Activated CD4-positive, alpha-beta T cell treated with anti-CD3 and anti-CD28 coated beads, Interleukin-2, Interleukin-6, amounts not matched to agents 100 ng/mL and 50 ng/mL, durations not matched to agents 16 hours and 8 hours (primary cell): ENCODE results near the gene TMOD3.
"Not testable (repeated sequence)": the region's sequence is repeated elsewhere in the genome, so short reads cannot be mapped to it uniquely, and the experiment has no call there.

Experiments
- DNase-seq: peaks from one replicate; pipeline ENCODE4 v3.0.0-alpha.2; 2020

TMOD3 gene

DNA sequence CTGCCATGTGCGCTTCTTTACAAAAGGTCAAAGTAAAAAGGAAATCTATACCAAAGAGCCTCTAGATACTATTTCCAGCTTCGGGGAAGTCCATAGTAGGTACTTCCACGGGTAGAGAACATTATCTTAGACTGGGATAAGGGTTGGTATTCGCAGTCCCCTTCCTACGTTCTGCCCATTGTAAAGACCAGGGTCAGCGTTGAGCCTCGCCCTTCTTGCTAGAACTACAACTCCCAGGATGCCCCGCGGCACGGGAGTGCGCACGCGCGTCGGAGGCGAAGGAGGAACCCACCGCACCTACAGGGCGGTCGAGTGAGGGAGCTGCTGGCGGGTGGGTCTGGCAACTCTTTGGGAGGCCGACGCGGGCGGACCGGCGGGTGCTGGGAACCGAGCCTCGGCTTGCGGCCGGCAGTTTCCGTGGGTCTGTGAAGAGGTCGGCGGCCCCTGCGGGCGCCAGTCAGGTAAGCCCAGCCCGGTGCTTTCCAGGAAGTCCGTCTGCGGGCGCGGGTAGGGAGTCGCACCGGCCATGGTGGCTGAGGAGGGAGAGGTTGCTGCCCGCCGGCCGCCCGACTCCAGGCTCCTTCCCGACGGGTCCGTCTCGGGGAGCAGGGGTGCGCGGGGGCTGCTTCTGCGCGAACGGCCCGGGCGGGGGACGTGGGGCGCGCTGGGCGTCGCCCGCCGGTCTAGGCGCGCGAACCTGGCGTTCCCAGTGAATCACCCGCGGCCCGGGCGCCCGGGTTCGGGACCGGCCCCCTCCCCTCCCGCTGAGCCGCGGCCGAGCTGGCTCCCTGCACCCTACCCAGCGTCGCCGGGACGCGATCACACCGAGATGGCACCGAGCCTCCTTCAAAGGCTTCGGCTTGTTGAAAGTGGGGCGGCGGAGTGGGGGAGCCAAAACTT lies at the start of gene TMOD3:
TSS of gene TMOD3 (plus strand) at position 278 of the 900 bp plus-strand sequence. CDS start 33,232 bp downstream, outside the sequence.
- peak; percentile 96 for DNase-seq

DNA sequence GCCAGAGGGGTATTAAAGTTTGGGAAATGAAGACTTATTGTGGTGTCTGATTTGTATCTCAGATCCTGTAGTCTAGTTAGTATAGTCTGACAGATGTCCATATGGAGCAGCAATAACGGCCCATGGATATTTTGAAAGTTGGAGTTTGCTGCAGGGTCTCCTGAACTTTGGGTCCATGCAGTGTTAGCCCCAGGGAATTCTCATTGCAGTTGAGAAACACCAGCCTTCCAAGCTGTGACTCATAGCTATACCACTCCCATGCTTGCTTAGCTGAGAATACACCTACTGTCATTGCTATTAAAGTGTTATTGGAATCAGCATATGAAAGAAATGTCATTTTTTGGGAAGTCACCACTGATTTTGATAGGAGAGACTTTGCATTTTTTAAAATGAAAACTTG lies 48.8 kb upstream of the TMOD3 start:
- no peak for DNase-seq

DNA sequence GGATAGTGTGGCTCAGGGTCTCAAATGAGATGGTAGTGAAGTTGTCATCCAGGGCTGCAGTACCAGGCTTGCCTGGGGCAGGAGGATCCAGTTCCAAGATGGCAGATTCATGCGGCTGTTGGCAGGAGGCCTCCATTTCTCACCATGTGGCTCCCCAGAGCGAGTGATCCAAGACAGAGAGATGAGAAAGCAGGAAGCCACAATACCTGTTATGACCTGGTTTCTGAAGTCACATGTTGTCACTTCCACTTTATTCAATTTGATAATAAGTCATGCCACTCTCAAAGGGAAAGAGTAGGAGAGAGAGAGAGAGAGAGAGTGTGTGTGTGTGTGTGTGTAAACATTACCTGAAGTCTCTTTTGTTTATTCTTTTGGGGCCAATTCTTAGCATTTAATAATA lies 47.9 kb upstream of the TMOD3 start:
- no peak for DNase-seq

DNA sequence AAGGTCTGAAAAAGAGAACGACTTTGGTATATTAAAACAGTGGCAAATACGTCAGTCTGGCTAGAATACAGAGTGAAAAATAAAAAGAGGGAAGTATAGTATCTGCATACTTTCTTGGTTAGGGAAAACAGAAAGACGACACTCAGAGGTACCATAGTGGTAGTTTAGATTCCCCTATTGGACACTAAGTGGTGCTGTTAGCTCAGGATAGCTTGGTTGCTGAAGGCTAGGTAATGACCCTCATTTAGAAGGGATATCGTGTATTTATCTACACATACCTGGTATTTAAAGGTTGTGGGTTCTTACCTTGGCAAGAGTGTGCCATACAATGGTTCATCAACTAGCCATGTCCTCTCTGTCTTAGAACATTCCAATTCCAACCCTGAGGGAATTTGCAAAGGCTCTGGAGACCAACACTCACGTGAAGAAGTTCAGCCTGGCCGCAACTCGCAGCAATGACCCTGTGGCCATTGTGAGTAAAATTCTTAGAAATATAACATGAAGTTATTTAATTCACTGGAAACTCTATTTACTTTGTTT lies 47.0 kb upstream of the TMOD3 start:
- DNase-seq, result no peak

DNA sequence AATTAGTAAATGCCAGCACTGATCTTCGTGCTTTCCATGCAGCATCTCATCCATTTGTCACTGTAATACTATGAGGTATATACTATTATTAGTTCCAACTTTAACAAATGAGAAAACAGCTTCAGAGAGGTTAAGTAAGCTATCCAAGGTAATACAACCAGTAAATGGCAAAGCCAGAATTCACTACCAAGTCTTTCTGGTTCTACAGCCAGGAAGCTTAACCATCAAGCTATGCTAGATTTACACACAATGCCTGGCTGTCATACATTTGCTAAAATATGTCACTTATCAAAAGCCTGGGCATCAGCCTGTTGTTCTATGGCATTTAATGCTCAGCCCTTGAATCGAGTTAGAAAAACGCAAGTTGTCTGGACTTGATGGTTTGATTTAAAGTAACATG lies 45.5 kb upstream of the TMOD3 start:
- no peak for DNase-seq

DNA sequence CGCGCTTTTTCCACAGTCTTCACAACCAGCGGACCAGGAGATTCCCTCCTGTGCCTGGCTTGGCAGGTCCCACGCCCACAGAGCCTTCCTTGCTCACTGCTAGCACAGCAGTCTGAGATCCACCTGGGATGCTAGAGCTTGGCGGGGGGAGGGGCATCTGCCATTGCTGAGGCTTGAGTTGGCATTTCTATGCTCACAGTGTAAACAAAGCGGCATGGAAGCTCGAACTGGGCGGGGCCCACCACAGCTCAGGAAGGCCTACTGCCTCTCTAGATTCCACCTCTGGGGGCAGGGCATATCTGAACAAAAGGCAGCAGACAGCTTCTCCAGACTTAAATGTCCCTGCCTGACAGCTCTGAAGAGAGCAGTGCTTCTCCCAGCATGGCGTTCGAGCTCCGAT lies 42.3 kb upstream of the TMOD3 start:
- DNase-seq, result not testable (repeated sequence)

DNA sequence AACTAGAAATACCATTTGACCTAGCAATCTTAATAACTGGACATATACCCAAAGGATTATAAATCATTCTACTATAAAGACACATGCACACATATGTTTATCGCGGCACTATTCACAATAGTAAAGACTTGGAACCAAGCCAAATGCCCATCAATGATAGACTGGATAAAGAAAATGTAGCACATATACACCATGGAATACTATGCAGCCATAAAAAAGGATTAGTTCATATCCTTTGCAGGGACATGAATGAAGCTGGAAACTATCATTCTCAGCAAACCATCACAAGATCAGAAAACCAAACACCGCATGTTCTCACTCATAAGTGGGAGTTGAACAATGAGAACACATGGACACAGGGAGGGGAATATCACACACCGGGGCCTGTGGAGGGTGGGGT lies 37.0 kb upstream of the TMOD3 start:
- DNase-seq, result not testable (repeated sequence)

DNA sequence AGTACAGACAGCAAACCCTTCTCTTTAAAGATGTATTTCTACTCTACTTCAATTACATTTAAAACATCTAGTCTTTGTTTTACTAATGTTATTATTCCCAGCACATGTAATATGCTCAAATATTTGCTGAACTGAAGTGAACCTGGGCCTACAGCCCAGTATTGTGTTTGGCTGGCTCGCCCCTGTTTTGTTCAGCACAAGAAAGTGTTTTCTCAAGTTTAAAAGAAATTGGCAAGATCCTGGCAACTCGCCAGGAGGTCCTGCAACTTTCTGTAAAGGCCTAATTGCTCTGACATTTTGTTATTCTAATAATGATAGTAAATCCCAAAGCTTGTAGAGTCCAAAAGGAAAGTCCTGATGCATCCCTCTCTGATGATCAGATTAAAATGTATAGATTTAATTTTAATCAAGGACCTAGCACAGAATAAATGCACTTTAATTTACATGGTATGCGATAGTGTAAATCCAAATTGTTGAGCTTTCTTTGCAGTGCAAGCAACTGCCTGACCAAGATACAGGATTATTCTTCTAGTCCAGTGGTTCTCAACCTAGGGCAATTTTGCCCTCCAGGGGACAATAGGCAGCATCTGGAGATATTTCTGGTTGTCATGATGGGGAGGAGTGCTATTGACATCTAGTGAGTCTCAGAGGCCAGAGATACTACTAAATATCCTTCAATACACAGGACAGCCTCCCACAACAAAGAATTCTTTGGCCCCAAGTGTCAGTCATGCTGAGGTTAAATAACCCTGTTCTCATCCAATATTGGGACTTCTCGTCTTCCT lies 35.7 kb upstream of the TMOD3 start:
- DNase-seq, result no peak

DNA sequence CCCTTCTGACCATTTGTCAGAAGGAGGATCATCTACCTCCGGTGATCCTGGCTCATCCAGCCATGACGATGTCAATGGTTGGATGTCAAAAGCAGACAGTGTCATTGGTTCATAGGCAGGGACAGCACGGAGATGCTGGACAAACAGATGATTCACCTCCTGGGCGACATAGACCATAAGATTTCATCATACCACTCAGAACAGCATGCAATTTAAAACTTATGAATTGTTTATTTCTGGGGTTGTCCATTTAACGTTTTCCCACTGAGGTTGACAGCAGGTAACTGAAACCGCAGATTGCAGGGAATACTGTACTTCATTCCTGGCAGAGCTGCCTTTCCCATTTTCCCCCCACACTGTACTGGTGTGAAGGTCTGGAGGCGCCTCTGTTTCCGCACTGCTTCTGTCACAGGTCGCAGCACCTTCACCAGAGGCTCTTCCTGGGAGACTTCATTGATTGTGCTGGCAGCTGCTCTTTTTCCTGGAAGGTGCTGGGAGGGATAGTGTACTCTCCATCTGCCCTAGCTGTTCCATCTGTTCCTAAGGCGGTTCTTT lies 32.5 kb upstream of the TMOD3 start:
- no peak for DNase-seq

DNA sequence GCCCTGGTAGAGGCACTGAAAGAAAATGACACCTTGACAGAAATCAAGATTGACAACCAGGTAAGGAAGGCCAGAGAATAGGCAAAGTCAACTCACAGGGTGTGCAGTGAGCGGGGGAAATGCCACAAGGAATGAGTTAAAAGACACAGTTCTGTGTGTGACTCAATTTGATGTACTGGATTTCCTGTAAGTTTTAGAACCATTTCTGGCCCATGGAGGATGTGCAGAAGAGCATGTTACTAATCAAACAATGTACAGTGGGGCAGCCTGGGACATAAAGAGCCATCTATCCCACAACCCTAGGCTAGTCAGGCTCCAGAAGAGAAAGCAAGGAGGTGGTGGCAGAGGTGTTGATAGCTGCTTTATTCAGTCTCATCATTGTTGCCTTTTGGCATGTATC lies 31.2 kb upstream of the TMOD3 start:
- DNase-seq, result peak; percentile 6

DNA sequence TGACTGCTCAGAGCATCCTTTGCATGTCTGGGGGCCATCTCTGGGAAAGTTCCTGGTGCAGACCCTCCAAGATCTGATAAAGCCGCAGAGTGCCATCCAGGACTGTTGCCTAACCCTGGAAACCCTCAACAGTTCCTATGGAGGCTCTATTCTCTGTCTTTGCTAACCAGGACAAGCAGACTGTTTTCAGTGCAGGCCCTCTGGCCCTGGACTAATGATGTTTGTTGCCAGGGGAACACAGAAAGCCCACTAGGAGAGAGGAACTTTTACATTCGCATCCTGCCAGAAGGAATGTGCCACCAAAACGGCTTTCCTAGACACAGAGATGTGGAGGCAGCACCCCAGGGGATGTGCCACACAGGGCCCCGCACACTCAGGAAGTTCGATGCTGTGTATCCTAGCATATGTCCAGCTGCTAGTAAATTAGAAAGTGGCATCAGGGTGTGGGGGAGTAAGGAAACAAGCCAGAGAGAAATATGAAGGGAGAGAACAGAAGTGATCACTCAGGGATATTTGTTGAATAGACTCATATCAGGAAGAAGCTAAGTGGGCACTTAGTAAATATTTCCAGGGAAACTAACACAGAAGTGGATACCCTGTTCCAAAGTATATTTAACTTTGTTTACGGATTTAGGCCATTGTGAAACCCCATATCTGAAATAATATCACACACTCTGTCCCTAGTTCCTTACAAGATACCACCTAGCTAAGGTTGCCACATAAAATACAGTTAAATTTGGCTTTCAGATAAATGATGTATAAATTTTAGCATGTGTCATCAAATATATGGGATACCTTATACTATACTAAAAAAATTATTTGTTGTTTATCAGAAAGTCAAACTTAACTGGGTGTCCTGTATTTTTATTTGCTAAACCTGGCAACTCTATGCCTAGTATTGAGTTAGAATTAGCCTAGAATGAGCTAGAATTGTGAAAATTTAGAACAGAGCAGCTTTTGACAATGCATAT lies 29.9 kb upstream of the TMOD3 start:
- no peak for DNase-seq

DNA sequence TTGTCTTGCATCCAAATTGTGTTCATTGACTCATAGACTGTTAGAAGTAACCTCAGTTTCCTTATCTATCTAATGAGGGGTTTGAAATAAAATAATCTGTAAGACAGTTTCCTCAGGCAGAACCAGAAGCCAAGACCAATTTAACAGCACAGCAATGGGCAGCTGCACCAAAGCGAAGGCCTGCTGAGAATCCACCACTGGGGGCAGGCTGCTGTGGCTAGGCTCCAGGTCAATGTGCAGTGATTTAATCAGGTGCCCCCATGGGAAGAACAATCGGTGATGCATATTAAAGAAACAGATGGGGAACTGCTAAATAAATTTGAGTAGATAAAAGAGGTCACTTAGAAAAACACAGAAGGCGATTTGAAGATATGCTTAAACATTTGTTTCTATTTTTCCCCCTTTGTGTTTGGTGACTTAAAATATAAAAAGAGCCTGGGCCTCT lies 28.0 kb upstream of the TMOD3 start:
- peak; percentile 8 for DNase-seq

DNA sequence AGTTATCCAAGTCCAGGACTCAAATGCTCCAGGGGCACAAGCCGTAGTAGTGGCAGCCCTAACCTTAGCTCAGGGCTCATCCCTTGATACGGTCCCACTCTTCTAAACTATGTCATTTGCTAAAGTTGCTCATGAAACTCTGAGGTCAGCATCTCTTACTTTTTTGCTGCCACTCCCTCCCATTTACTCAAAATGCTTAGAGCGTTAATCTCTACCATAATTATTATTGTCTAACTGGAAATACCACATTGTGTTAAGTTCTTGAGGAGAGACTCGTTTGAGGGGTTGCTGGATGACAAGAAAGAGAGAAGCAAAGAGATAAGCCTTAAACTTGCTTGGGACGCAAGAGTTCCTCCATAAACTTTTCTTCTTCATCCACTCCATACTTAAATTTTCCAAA lies 26.9 kb upstream of the TMOD3 start:
- DNase-seq, result no peak

DNA sequence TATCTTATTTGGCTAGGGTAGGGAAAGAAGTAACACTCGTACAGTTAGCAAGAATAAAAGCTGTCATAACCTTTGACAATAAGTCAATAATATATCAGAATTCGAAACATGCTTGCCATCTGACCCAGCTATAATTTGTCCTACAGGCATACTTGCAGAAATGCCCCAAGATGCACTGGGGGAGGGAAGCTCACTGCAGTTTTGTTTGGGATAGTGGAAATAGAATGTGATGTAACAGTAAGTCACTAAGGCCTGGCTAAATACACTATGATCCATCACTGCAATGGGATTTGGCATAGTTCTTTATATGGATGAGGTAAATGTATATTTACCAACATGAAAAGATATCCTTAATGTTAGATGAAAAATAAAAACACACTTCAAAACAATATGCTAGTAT lies 25.5 kb upstream of the TMOD3 start:
- no peak for DNase-seq

DNA sequence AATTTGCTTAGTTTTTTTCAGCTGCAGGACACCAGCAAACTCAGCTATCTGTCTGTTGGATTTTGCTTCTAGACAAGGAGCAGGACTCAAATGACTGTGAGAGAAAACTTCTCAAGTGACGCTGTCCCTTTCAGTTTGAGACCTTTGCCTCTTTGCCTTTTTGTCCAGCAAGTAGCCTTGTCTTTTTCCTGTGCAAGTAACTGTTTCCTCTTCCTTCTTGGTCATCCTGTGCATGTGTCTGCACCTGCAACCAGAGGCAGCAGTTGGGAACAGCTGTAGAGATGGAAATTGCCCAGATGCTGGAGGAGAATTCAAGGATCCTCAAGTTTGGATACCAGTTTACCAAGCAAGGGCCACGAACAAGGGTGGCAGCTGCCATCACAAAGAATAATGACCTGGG lies 23.3 kb upstream of the TMOD3 start:
- DNase-seq, result no peak

DNA sequence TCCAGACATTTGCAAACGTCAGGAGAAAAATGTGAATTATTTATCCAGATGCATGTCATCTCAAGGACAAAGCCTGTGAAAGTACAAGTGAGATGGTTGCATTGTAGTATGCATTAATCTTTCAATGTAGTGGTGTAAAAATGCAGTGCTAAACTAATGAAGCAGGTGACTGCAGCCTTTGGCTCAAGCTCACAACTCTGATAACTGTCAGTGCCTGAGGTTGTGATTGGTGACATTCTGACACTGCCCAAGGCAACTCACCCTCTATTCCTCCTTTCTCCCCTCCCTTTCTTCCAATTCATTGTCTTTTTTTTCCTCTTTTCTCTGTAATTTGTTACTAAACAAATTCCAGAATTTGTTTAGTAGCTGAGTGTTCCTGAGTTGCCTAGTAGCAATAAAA lies 20.0 kb upstream of the TMOD3 start:
- DNase-seq, result no peak

DNA sequence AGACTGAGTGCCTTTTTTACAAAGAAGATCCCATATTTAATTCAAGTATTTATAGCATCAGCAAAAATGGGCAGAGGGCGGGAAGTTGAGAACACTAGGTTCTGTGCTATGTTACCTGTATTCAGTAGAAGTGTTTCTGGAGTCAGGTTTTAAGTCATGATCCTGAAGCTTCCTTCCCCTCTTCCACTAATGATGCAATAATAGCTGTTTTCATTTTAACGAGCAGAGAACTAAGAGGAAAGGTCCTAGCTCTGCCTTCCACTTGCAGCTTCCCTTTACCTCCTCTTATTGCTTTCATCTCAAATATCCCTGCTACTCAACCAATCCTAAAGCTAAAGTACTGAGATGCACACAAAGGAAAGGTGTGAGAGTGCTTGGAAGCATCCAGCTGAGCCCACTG lies 16.9 kb upstream of the TMOD3 start:
- DNase-seq, result no peak

DNA sequence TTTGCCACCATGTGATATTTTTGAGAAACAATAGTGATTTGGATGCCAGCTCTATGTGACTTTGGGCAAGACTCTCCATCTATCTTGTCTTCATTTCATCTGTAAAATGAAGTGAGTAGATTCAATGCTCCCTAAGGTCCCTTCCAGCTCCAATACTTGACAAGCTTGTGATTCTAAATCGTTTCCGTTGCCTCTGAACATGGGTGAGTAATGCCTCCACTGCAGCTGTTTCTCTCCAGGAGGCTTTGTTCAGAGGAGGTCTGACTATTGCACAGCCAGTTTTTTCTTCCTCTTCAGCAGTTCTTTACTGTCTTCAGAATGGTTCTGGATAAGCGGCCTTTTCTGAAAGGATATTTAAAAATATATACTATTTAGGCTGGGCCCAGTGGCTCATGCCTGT lies 14.8 kb upstream of the TMOD3 start:
- no peak for DNase-seq

DNA sequence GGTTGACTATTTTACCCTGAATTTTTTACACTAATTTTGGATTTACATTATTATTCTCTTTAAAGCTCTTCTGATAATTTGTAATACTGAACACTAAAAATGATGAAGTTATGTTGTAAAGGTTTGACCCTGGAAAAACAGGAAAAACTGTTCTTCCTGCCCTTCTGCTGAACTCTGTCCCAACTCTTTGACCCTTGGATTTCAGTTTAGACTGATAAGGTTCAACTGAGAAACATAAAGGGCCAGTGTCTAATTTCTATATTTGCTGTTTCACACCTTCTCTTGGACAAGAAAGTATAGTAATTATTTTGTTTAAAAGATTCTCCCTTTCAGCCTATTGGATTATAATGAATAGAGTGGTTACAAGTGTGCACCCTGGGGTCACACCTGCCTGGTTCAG lies 12.8 kb upstream of the TMOD3 start:
- DNase-seq, result no peak

DNA sequence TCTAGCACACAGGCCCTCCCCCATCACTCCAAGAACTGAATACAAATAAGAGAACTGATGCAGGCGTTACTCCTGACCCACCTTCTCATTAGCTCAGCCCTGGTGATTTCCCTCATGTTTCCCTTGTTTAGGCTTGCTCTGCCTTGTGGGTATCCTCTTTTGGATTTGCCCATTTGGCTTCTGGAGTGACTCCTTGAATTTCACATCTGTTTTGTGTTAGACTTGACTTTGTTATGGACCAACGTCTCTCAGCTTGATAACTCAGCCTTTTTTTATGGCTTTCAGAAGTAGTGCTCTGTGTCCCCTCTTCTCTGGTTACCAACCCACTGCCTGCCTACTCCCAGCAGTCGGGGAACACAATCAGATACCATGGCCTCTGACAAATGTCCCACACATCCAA lies 11.3 kb upstream of the TMOD3 start:
- no peak for DNase-seq

DNA sequence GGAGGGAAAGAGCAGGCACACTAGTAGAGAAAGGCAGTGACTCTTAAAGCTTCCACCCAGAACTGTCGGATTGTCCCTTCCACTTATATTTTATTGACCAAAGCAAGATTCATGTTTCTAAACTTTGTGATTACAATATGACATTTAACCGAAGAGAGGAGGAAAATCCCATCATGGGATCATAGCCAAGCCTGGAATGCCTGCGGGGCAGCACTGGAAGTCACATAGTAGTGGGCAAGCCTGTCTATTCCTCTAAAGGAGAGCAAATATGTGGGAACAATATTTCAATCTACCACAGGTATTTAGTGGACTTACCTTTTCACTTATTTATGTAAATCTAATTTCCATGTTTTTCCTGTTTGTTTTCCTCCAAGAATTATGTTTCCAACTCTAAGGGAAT lies 3.8 kb upstream of the TMOD3 start:
- no peak for DNase-seq
